MCF 10A (cell line): ENCODE results near the gene ADAM8. TPM values are rescaled to one million over a fixed set of nuclear protein-coding genes. Genes with fewer than 3 reads are reported as not detected.

Experiments
- BruUV-seq: library from RNA; stranded (reverse); fragments of 400-500 nt; replicated peaks from 2 replicates; lab custom pipeline; 2021; lab: Mats Ljungman, UMichigan
- CTCF ChIA-PET: fragments of 300-600 bp; sonication (Branson Sonifier 250); formaldehyde crosslinking; extraction: SDS; loops from one replicate; lab custom pipeline; 2021; ENCODE audit warnings: antibody characterized with exemption, inconsistent platforms; lab: Yijun Ruan, JAX
- POLR2A ChIA-PET: fragments of 300-600, 350-650 bp; sonication (Branson Sonifier 250); formaldehyde crosslinking; extraction: SDS; loops from one replicate; lab custom pipeline; 2020; ENCODE audit warnings: antibody characterized with exemption, inconsistent platforms; lab: Yijun Ruan, JAX
- DNase-seq: peaks from one replicate; pipeline ENCODE4 v3.0.0-alpha.2; 2018; ENCODE audit not compliant: unreplicated experiment
- H3K27ac Mint-ChIP-seq: one replicate; pipeline ENCODE4 v1.8.0; 2022; ENCODE audit warnings: mild to moderate bottlenecking, low read depth, mixed read lengths; ENCODE audit not compliant: unreplicated experiment
- H3K27me3 Mint-ChIP-seq: one replicate; pipeline ENCODE4 v1.8.0; 2022; ENCODE audit warnings: mixed read lengths; ENCODE audit not compliant: insufficient read depth, unreplicated experiment
- H3K36me3 Mint-ChIP-seq: one replicate; pipeline ENCODE4 v1.8.0; 2022; ENCODE audit warnings: mild to moderate bottlenecking, moderate library complexity, mixed read lengths; ENCODE audit not compliant: insufficient read depth, unreplicated experiment
- H3K4me1 Mint-ChIP-seq: one replicate; pipeline ENCODE4 v1.8.0; 2022; ENCODE audit warnings: mixed read lengths; ENCODE audit not compliant: insufficient read depth, unreplicated experiment
- H3K4me3 Mint-ChIP-seq: one replicate; pipeline ENCODE4 v1.8.0; 2022; ENCODE audit warnings: mild to moderate bottlenecking, moderate library complexity, mixed read lengths; ENCODE audit not compliant: unreplicated experiment
- H3K9me3 Mint-ChIP-seq: one replicate; pipeline ENCODE4 v1.8.0; 2022; ENCODE audit warnings: mixed read lengths; ENCODE audit not compliant: unreplicated experiment
- intact Hi-C: fragments of 100-400 bp; cut with micrococcal nuclease; formaldehyde crosslinking; loops from 2 replicates; pipeline ENCODE4 v1.14.1; 2022
- total RNA-seq: library from RNA; stranded (reverse); gene quantifications from 2 replicates; pipeline ENCODE4 v1.2.3, GENCODE V29; 2022
- TF ChIP-seq, protein P1 (sequence below): fragments of 200-600 bp; IDR thresholded peaks from one replicate; pipeline ENCODE4 v1.8.0; 2022; ENCODE audit warnings: antibody characterized with exemption, mild to moderate bottlenecking; ENCODE audit not compliant: unreplicated experiment

The ADAM8 gene
- total RNA-seq, 1 experiment from 2014 or later = 23.2 TPM

DNA sequence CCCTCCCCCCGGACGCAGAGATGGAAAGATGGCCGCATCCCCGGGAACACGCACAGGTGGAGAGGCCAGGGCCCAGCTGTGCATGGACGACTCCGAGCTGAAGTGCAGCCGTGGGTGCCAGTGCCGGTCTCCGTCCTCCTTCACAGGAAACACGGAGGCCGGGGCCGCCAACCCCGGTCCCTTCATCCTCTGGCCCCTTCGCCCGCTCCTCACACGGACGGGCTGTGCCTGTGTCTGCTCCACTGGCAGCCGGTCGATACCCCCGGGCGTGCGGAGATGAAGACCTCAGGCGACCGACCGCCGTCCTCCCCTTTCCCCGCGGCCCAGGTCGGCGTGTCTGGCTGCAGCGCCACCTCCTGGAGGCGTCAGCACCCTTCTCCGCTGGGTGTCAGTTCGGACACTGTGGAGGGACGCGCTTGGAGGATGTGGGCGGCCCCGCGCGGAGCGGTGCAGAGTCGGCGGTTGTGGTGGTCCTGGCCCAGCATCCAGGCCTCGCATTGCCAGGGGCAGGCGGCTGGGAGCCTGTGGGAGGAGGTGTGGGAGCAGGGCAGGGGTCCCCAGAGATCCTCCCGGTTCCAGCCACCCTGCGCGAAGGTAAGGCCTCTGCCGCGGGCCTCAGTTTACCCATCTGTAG, 41.9 kb upstream of the ADAM8 start:
- BruUV-seq = no TSS peak
- Mint-ChIP-seq H3K27me3 (peaks cover 13% of the 10 kb centered on the region), H3K27ac (no peak overlapping the region), H3K4me3 (peak overlapping the region; percentile 37), H3K9me3 (no peaks in the 10 kb centered on the region), H3K4me1 (peaks cover 12% of the 10 kb centered on the region), H3K36me3 (no peaks in the 10 kb centered on the region)
- TF ChIP-seq, protein P1, sequence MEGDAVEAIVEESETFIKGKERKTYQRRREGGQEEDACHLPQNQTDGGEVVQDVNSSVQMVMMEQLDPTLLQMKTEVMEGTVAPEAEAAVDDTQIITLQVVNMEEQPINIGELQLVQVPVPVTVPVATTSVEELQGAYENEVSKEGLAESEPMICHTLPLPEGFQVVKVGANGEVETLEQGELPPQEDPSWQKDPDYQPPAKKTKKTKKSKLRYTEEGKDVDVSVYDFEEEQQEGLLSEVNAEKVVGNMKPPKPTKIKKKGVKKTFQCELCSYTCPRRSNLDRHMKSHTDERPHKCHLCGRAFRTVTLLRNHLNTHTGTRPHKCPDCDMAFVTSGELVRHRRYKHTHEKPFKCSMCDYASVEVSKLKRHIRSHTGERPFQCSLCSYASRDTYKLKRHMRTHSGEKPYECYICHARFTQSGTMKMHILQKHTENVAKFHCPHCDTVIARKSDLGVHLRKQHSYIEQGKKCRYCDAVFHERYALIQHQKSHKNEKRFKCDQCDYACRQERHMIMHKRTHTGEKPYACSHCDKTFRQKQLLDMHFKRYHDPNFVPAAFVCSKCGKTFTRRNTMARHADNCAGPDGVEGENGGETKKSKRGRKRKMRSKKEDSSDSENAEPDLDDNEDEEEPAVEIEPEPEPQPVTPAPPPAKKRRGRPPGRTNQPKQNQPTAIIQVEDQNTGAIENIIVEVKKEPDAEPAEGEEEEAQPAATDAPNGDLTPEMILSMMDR = peak; percentile 75
- intact Hi-C loops = loop anchor here (10.0 kb wide), 1 partner anchor 664 kb away; no protein-coding TSS in a partner anchor
- ChIA-PET POLR2A (no interaction called here), CTCF (interaction anchor here (0.6 to 1.0 kb wide), 6 partner anchors 16 to 771 kb away, joined by 3 to 5 read pairs (median 4); no protein-coding TSS in a partner anchor)
- peak; percentile 66 for DNase-seq

- CTCF ChIA-PET = no interaction called here
- intact Hi-C loops = loop anchor here (10.0 kb wide), 1 partner anchor 662 kb away; no protein-coding TSS in a partner anchor
- POLR2A ChIA-PET = no interaction called here
- BruUV-seq = no TSS peak
- no peak for DNase-seq
- no peaks in the 10 kb centered on the region for H3K9me3 Mint-ChIP-seq
- TF ChIP-seq, protein P1 = no peak
- no peak overlapping the region for H3K4me3 Mint-ChIP-seq
- H3K27me3 Mint-ChIP-seq = peaks cover 13% of the 10 kb centered on the region
- H3K36me3 Mint-ChIP-seq = peaks cover 4% of the 10 kb centered on the region
- H3K27ac Mint-ChIP-seq = no peak overlapping the region
- H3K4me1 Mint-ChIP-seq = peaks cover 12% of the 10 kb centered on the region
These were observed 40.1 kb upstream of the ADAM8 start for GRCh38 chr10:133316732-133317131.

DNA sequence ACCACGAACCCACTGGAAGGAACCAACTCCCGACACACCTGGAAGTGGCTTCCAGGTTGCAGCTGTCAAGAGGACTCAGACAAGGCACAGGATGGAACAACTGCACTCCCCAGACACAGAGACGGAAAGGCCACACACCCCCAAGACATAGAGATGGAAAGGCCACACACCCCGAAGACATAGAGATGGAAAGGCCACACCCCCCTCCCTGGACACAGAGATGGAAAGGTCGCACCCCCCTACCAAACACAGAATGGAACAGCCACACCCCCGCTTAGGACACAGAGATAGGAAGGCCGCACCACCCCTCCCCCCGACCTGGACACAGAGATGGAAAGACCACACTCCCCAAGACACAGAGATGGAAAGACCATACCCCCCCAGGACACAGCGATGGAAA, 39.6 kb upstream of the ADAM8 start:
- POLR2A ChIA-PET = no interaction called here
- no TSS peak for BruUV-seq
- H3K27me3 Mint-ChIP-seq = peaks cover 13% of the 10 kb centered on the region
- intact Hi-C loops = loop anchor here (10.0 kb wide), 1 partner anchor 661 kb away; no protein-coding TSS in a partner anchor
- H3K4me1 Mint-ChIP-seq = peaks cover 12% of the 10 kb centered on the region
- DNase-seq = no peak
- CTCF ChIA-PET = interaction anchor here (0.7 to 3.2 kb wide), 3 partner anchors 8 to 480 kb away, joined by 3 to 29 read pairs (median 3); no protein-coding TSS in a partner anchor
- H3K36me3 Mint-ChIP-seq = peaks cover 9% of the 10 kb centered on the region
- TF ChIP-seq, protein P1 = no peak
- no peak overlapping the region for H3K4me3 Mint-ChIP-seq
- H3K9me3 Mint-ChIP-seq = no peaks in the 10 kb centered on the region
- no peak overlapping the region for H3K27ac Mint-ChIP-seq

GRCh38 chr10:133315847-133316246, 39.2 kb upstream of the ADAM8 start:
- no peak for DNase-seq
- Mint-ChIP-seq H3K27ac (no peak overlapping the region), H3K4me3 (no peak overlapping the region), H3K36me3 (peaks cover 10% of the 10 kb centered on the region), H3K4me1 (peaks cover 12% of the 10 kb centered on the region), H3K9me3 (no peaks in the 10 kb centered on the region), H3K27me3 (peaks cover 13% of the 10 kb centered on the region)
- no TSS peak for BruUV-seq
- TF ChIP-seq, protein P1 = no peak
- CTCF ChIA-PET = interaction anchor here (0.7 to 3.2 kb wide), 5 partner anchors 9 to 479 kb away, joined by 3 to 29 read pairs (median 3); no protein-coding TSS in a partner anchor
- POLR2A ChIA-PET = no interaction called here
- intact Hi-C loops = loop anchor here (10.0 kb wide), 1 partner anchor 661 kb away; no protein-coding TSS in a partner anchor
